Measurements from ENCODE around the gene DHRSX. TPM values are rescaled to one million over a fixed set of nuclear protein-coding genes. Genes with fewer than 3 reads are reported as not detected.

The DHRSX gene
- total RNA-seq, 1 donor from 2014 or later: 37.1 TPM

DNA sequence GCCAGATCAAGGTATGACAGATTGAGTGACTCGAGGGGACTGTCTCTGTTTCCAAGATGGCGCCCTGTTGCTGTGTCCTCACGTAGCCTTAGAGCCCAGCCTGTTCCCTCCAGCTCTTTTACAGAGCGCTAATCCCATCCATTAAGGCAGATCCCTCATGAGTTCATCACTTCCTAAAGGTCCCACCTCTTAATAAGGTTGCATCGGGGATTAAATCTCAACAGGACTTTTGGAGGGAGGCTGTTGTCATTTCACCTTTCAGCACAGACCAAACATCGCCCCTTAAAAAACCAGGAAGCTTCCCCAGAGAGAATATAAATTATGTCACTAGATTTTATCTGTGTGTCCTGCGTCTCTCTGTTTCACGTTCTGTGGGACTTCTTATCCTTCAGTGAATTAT, 32.6 kb upstream of the DHRSX start:
- Mint-ChIP-seq H3K9me3 (ENCODE audit: unreplicated experiment) (peaks cover 3% of the 10 kb centered on the region), H3K36me3 (ENCODE audit: unreplicated experiment) (no peaks in the 10 kb centered on the region), H3K27me3 (ENCODE audit: unreplicated experiment) (peaks cover 1% of the 10 kb centered on the region), H3K27ac (ENCODE audit: unreplicated experiment) (no peak overlapping the region), H3K4me3 (ENCODE audit: unreplicated experiment) (no peak overlapping the region), H3K4me1 (ENCODE audit: low read depth, unreplicated experiment) (no peaks in the 10 kb centered on the region)
- TF ChIP-seq, protein P1, sequence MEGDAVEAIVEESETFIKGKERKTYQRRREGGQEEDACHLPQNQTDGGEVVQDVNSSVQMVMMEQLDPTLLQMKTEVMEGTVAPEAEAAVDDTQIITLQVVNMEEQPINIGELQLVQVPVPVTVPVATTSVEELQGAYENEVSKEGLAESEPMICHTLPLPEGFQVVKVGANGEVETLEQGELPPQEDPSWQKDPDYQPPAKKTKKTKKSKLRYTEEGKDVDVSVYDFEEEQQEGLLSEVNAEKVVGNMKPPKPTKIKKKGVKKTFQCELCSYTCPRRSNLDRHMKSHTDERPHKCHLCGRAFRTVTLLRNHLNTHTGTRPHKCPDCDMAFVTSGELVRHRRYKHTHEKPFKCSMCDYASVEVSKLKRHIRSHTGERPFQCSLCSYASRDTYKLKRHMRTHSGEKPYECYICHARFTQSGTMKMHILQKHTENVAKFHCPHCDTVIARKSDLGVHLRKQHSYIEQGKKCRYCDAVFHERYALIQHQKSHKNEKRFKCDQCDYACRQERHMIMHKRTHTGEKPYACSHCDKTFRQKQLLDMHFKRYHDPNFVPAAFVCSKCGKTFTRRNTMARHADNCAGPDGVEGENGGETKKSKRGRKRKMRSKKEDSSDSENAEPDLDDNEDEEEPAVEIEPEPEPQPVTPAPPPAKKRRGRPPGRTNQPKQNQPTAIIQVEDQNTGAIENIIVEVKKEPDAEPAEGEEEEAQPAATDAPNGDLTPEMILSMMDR (IDR thresholded peaks at IDR 0.05; ENCODE audit: partially characterized antibody, unreplicated experiment): no peak
- no peak for DNase-seq

DNA sequence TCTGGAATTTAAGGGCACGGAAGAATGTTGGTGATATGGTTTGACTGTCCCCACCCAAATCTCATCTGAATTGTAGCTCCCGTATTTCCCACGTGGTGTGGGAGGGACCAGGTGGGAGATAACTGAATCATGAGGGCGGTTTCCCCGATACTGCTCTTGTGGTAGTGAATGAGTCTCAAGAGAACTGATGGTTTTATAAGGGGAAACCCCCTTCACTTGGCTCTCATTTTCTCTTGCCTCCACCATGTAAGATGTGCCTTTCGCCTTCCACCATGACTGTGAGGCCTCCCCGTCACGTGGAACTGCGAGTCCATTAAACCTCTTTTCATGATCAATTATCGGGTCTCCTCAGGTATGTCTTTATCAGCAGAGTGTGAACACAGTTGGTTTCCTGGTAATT, 25.6 kb upstream of the DHRSX start:
- Mint-ChIP-seq H3K9me3 (ENCODE audit: unreplicated experiment) (no peaks in the 10 kb centered on the region), H3K4me3 (ENCODE audit: unreplicated experiment) (no peak overlapping the region), H3K36me3 (ENCODE audit: unreplicated experiment) (no peaks in the 10 kb centered on the region), H3K4me1 (ENCODE audit: low read depth, unreplicated experiment) (no peaks in the 10 kb centered on the region), H3K27me3 (ENCODE audit: unreplicated experiment) (no peaks in the 10 kb centered on the region), H3K27ac (ENCODE audit: unreplicated experiment) (no peak overlapping the region)
- TF ChIP-seq, protein P1 (IDR thresholded peaks at IDR 0.05; ENCODE audit: partially characterized antibody, unreplicated experiment): no peak
- DNase-seq: no peak

DNA sequence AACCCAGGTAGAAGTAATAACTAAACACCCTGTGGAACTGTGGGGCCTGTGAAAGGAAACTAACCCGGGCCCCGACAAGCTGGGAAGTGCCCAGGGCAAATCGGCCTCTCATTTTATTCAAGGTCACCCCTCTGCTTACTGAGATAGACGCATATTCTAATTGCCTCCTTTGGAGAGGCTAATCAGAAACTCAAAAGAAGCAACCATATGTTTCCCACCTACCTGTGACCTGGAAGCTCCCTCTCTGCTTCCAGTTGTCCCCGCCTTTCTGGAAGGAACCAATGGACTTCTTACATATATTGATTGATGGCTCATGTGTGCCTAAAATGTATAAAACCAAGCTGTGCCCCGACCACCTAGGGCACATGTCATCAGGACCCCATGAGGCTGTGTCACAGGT, 23.1 kb upstream of the DHRSX start:
- Mint-ChIP-seq H3K27ac (ENCODE audit: unreplicated experiment) (no peak overlapping the region), H3K4me1 (ENCODE audit: low read depth, unreplicated experiment) (no peaks in the 10 kb centered on the region), H3K36me3 (ENCODE audit: unreplicated experiment) (no peaks in the 10 kb centered on the region), H3K4me3 (ENCODE audit: unreplicated experiment) (no peak overlapping the region), H3K9me3 (ENCODE audit: unreplicated experiment) (no peaks in the 10 kb centered on the region), H3K27me3 (ENCODE audit: unreplicated experiment) (no peaks in the 10 kb centered on the region)
- DNase-seq: no peak
- TF ChIP-seq, protein P1 (IDR thresholded peaks at IDR 0.05; ENCODE audit: partially characterized antibody, unreplicated experiment): no peak

DNA sequence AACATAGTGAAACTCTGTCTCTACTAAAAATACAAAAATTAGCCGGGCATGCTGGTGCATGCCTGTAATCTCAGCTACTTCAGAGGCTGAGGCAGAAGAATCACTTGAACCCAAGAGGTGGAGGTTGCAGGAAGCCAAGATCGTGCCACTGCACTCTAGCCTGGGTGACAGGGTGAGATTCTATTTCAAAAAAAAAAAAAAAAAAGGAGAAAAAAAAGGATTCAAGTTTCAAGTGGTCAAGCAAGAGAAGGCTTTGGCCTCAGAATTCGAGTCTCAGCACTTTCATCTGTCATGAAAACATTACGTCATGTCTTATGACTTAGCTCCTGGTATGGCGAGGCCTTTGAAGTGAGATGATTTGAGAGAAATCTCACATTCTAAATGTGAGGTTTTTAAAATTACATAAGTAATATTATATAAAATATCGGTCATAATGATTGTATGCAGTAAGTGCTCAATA, 21.2 kb upstream of the DHRSX start:
- H3K9me3 Mint-ChIP-seq (ENCODE audit: unreplicated experiment): no peaks in the 10 kb centered on the region

More for the DNA sequence above, 21.2 kb upstream of the DHRSX start:
- DNase-seq: no peak
- TF ChIP-seq, protein P1 (IDR thresholded peaks at IDR 0.05; ENCODE audit: partially characterized antibody, unreplicated experiment): no peak
- no peaks in the 10 kb centered on the region for H3K27me3 Mint-ChIP-seq (ENCODE audit: unreplicated experiment)
- H3K4me1 Mint-ChIP-seq (ENCODE audit: low read depth, unreplicated experiment): no peaks in the 10 kb centered on the region
- H3K36me3 Mint-ChIP-seq (ENCODE audit: unreplicated experiment): no peaks in the 10 kb centered on the region
- no peak overlapping the region for H3K27ac Mint-ChIP-seq (ENCODE audit: unreplicated experiment)
- H3K4me3 Mint-ChIP-seq (ENCODE audit: unreplicated experiment): no peak overlapping the region
